PC-9 (cell line): ENCODE data around the gene ANKRD6. TPM values are rescaled to one million over a fixed set of nuclear protein-coding genes. Genes with fewer than 3 reads are reported as not detected.

Experiments
- BruUV-seq: library from RNA; stranded (reverse); fragments of 400-500 nt; replicated peaks from 2 replicates; lab custom pipeline; 2021; lab: Mats Ljungman, UMichigan
- CTCF ChIA-PET: fragments of 300-600 bp; sonication (Branson Sonifier 250); formaldehyde crosslinking; loops from one replicate; lab custom pipeline; 2022; ENCODE audit warnings: antibody characterized with exemption; lab: Charles Lee
- POLR2A ChIA-PET: fragments of 300-600 bp; sonication (Branson Sonifier 250); formaldehyde crosslinking; loops from one replicate; lab custom pipeline; 2022; ENCODE audit warnings: antibody characterized with exemption; ENCODE audit not compliant: unreplicated experiment; lab: Charles Lee
- DNase-seq, 2 experiments: peaks; one replicate each; pipeline versions ENCODE4 v3.0.0 to v3.0.0-alpha.2; 2015 to 2022; ENCODE audit warnings: mixed read lengths in 1 of 2
- H2AFZ ChIP-seq: fragments of 200-600 bp; sonication (generic); 2 replicates; pipeline ENCODE4 v1.8.1; 2017; ENCODE audit warnings: antibody characterized with exemption
- H3F3A ChIP-seq: fragments of 200-600 bp; sonication (generic); 2 replicates; pipeline ENCODE4 v1.8.1; 2017; ENCODE audit warnings: antibody characterized with exemption, mild to moderate bottlenecking, low read depth; ENCODE audit not compliant: insufficient read depth
- H3K27ac ChIP-seq: fragments of 200-600 bp; sonication (generic); 2 replicates; pipeline ENCODE4 v1.6.1; 2016; ENCODE audit warnings: mixed run types
- H3K27me3 ChIP-seq: fragments of 200-600 bp; sonication (generic); 2 replicates; pipeline ENCODE4 v1.6.1; 2016; ENCODE audit warnings: low read depth, mixed run types; ENCODE audit not compliant: insufficient read depth
- H3K36me3 ChIP-seq: fragments of 200-600 bp; sonication (generic); 2 replicates; pipeline ENCODE4 v1.6.1; 2016; ENCODE audit warnings: low read depth, mixed run types
- H3K4me1 ChIP-seq: fragments of 200-600 bp; sonication (generic); replicated peaks from 2 replicates; pipeline ENCODE4 v1.6.1; 2016; ENCODE audit warnings: mixed run types; ENCODE audit not compliant: insufficient read depth
- H3K4me2 ChIP-seq: fragments of 200-600 bp; sonication (generic); 2 replicates; pipeline ENCODE4 v1.6.1; 2017; ENCODE audit warnings: mixed run types
- H3K4me3 ChIP-seq: fragments of 200-600 bp; sonication (generic); 2 replicates; pipeline ENCODE4 v1.6.1; 2016; ENCODE audit warnings: mixed run types
- H3K79me2 ChIP-seq: fragments of 200-600 bp; sonication (generic); 2 replicates; pipeline ENCODE4 v1.6.1; 2017; ENCODE audit warnings: low read depth, mixed run types
- H3K9me2 ChIP-seq: fragments of 200-600 bp; sonication (generic); 2 replicates; pipeline ENCODE4 v1.8.1; 2017; ENCODE audit warnings: mild to moderate bottlenecking; ENCODE audit not compliant: insufficient read depth
- H3K9me3 ChIP-seq: fragments of 200-600 bp; sonication (generic); 2 replicates; pipeline ENCODE4 v1.8.1; 2016; ENCODE audit warnings: low read depth; ENCODE audit not compliant: insufficient read depth
- H4K20me1 ChIP-seq: fragments of 200-600 bp; sonication (generic); 2 replicates; pipeline ENCODE4 v1.8.1; 2017; ENCODE audit not compliant: insufficient read depth
- CTCF ChIP-seq: fragments of 200-600 bp; sonication (generic); conservative IDR thresholded peaks from 2 replicates; pipeline ENCODE4 v1.6.1; 2017; ENCODE audit warnings: mixed run types, antibody characterized with exemption, mild to moderate bottlenecking, moderate library complexity
- EZH2 ChIP-seq: fragments of 200-600 bp; sonication (generic); IDR thresholded peaks from 2 replicates; pipeline ENCODE4 v1.8.0; 2017; ENCODE audit warnings: antibody characterized with exemption, low read depth
- intact Hi-C: fragments of 100-400 bp; cut with micrococcal nuclease; formaldehyde crosslinking; loops from one replicate; pipeline ENCODE4 v1.10.0; 2022; ENCODE audit not compliant: unreplicated experiment
- total RNA-seq: library from RNA; stranded (reverse); gene quantifications from 2 replicates; pipeline ENCODE4 v1.2.3, GENCODE V29; 2021

ANKRD6 gene
- total RNA-seq, 1 experiment from 2014 or later: 1.8 TPM

DNA sequence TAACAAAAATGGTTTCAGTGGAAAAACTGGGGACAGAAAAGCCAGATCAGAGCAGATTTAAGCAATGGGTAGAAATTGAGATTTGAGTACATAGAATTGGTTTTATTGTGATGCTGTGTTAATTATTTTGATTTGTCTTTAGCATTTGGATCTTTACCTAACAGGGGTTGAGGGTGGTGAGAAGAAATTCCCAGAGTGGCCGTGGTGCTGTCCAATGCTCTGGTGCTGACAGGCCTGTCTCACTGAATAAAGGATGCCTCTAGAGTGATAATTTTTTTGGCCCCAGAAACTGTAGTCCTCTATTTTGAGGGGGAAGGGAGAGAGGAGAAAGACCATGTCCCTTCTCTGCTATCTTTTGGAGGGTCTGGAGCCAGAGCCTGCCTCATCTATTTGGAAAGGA, 126.5 kb downstream of the ANKRD6 start:
- intact Hi-C loops: no loop called here

DNA sequence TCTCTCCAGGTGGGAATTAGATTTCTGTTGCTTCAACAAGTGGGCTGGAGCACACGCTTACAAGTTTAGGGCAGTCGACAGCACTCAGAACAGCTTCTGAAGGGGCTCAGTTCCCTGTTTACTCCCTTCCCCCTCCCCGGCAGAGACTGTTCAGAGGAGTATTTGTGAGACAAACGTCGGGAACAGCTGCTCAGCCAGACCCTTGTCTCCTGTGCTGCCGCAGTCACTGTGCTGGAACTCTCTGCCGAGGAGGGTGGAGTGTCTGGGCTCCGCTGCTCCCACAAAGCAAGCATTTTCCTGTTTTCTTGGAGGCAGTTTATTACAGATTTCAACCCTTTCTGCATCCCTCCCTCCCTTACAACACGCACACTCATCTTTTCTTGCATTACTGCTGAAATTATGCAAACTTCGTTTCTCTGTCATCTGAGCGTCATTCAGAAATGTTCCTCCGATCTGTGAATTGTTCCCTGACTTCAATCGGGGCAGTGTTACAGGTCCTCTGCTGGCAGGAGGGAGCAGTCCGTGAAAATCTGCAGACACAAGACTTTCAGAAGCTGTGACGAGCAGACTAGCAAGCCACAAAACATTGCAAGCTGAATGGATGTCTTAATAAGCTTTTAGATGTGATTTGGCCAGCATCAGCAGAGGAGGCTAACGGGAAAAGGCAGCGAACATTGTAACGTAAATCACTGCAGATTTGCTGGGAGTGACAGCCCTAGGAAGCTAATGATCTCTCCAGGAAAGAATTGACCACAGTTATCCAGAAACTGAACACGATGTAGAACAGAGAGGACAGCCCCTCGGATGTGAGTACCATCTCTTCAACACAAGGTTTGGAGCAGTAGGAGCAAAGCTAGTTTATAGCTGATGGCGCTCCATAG, 129.4 kb downstream of the ANKRD6 start:
- TF ChIP-seq EZH2: no peak
- TF ChIP-seq CTCF: no peak

More for the DNA sequence above, 126.5 kb downstream of the ANKRD6 start:
- Histone ChIP-seq H3F3A (no peaks in the 10 kb centered on the region), H4K20me1 (no peaks in the 10 kb centered on the region), H3K9me3 (no peaks in the 10 kb centered on the region), H3K36me3 (no peaks in the 10 kb centered on the region), H3K4me3 (no peak overlapping the region), H3K27me3 (peaks cover 7% of the 10 kb centered on the region; the same call in 1 of the 2 replicates), H3K4me2 (no peak overlapping the region), H3K27ac (no peak overlapping the region), H3K4me1 (no peaks in the 10 kb centered on the region), H2AFZ (no peak overlapping the region), H3K9me2 (no peaks in the 10 kb centered on the region), H3K79me2 (no peaks in the 10 kb centered on the region)
- CTCF ChIA-PET: no interaction called here
- BruUV-seq: no TSS peak
- no peak for TF ChIP-seq CTCF
- no peak for TF ChIP-seq EZH2
- DNase-seq: no peak
- POLR2A ChIA-PET: no interaction called here

GRCh38 chr6:89563866-89564265, 130.9 kb downstream of the ANKRD6 start:
- POLR2A ChIA-PET: no interaction called here
- Histone ChIP-seq H3F3A (no peaks in the 10 kb centered on the region), H3K9me3 (no peaks in the 10 kb centered on the region), H3K4me2 (no peak overlapping the region), H4K20me1 (no peaks in the 10 kb centered on the region), H3K79me2 (no peaks in the 10 kb centered on the region), H3K27me3 (no peaks in the 10 kb centered on the region), H3K36me3 (no peaks in the 10 kb centered on the region), H2AFZ (no peak overlapping the region), H3K4me3 (no peak overlapping the region), H3K27ac (no peak overlapping the region), H3K4me1 (no peaks in the 10 kb centered on the region), H3K9me2 (no peaks in the 10 kb centered on the region)
- DNase-seq: no peak
- TF ChIP-seq EZH2 (no peak), CTCF (no peak)
- intact Hi-C loops: no loop called here
- CTCF ChIA-PET: no interaction called here
- no TSS peak for BruUV-seq

More for the DNA sequence above, 129.4 kb downstream of the ANKRD6 start:
- Histone ChIP-seq H3K9me2 (no peaks in the 10 kb centered on the region), H3K9me3 (no peaks in the 10 kb centered on the region), H3F3A (no peaks in the 10 kb centered on the region), H3K27ac (no peak overlapping the region), H3K4me3 (no peak overlapping the region), H2AFZ (no peak overlapping the region), H3K36me3 (no peaks in the 10 kb centered on the region), H3K4me2 (no peak overlapping the region), H3K4me1 (no peaks in the 10 kb centered on the region), H4K20me1 (no peaks in the 10 kb centered on the region), H3K27me3 (no peaks in the 10 kb centered on the region), H3K79me2 (no peaks in the 10 kb centered on the region)
- no peak for DNase-seq
- intact Hi-C loops: no loop called here
- CTCF ChIA-PET: no interaction called here
- POLR2A ChIA-PET: no interaction called here
- BruUV-seq: no TSS peak
